GM12874 (cell line): ENCODE results near the gene ETFA.

Source experiments
- TF ChIP-seq, protein P1 (sequence below): IDR thresholded peaks from 2 replicates; pipeline ENCODE4 v1.5.1; 2011; ENCODE audit warnings: low read depth, mild to moderate bottlenecking, control low read depth, low read length, moderate library complexity; ENCODE audit not compliant: insufficient read depth

Gene ETFA

DNA sequence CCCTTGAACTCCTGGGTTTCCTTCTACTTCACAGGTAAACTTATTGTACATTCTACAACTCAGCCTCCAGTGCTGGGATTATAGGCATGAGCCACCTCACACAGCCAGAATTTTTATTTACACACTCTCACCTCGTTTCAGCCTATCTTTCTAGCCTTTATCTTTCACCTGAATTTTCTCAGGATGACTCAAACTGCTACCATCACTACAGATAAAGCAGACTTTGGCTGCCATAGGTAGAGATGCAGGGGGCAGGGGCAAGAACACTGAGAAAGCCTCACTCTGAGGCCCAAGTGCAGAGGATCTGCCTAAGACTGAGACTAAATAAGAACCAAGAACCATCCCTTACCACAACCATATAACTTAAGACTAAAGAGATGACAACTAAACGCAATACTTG lies 59.0 kb downstream of the ETFA start:
- TF ChIP-seq, protein P1, sequence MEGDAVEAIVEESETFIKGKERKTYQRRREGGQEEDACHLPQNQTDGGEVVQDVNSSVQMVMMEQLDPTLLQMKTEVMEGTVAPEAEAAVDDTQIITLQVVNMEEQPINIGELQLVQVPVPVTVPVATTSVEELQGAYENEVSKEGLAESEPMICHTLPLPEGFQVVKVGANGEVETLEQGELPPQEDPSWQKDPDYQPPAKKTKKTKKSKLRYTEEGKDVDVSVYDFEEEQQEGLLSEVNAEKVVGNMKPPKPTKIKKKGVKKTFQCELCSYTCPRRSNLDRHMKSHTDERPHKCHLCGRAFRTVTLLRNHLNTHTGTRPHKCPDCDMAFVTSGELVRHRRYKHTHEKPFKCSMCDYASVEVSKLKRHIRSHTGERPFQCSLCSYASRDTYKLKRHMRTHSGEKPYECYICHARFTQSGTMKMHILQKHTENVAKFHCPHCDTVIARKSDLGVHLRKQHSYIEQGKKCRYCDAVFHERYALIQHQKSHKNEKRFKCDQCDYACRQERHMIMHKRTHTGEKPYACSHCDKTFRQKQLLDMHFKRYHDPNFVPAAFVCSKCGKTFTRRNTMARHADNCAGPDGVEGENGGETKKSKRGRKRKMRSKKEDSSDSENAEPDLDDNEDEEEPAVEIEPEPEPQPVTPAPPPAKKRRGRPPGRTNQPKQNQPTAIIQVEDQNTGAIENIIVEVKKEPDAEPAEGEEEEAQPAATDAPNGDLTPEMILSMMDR, result no peak

DNA sequence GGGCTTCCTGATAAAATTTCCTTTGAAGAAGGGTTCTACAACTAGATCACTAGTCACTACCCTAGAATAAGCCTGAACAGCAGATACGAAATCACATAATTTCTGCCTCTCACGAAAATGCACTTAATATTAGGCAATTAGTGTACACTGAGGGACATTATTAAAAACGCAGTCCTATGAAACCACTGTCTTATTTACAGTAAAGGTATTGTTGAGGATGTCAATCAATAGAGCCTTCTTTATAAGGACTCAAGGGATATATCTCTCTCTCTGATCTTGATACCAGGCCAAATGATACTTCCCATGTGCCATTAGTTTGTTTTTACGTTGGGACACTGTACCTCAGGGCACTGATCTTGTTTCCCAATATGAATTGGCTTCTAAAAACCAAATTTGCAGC lies 59.6 kb downstream of the ETFA start:
- TF ChIP-seq, protein P1, result no peak

DNA sequence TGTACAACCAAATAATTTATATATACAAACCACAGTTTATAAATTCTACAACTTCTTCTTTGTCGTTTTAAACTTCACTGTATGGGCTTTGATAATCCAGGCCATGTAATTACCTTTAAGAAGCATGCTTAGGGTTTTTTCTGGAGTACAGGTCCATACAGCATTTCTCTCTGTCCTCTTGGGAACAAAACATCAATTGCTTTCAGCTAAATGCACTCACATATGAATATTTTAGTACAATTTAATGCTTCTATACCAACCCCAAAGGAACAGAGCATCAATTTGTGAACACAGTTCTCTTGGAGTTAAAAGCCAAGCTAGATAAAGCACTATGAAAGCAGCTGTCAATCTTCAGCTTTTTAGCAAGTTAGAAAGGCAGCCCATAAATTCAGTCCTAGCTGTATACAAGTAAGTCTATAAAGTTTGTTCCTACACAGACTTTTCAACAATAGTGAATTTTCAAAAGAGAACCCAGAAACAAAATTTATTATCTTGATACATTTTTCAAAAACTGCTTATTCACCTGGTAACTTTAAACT lies 66.1 kb downstream of the ETFA start:
- TF ChIP-seq, protein P1, result no peak

DNA sequence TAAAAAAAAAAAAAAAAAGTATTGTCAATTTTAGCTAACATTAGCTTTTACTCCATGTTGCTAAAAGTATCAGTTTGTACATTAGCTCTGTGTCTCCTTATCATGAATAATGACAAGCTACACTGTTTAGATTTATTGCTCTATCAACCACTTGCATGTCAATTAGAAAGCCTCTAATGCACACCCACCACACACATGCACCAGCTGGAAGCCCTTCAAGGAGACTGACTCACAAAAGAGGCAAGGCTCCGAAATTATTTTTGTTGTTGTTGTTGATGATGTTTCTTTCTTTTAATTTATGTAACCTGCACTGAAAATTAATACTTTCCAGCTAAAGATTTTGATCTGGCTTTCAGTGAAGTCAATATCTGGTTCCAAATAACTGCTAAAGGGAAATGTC lies 71.5 kb downstream of the ETFA start:
- TF ChIP-seq, protein P1, result no peak

DNA sequence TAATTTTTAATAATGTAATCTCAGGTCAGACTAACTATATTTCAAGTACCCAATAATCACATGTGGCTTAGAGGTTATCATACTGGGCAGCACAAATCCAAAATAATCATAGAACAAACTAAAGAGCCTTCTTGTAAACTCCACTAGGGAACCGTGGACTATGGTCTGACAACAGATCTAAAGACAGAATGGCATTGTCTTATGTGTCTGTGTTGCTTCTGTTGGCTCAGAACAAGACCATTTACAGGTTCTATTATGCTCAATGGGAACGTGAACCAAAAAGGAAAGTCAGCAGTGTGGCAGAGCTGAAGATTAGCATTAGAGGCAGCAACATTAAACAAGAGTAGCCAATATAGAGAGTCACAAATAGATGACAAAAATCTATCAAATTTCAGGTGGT lies 74.9 kb downstream of the ETFA start:
- TF ChIP-seq, protein P1, result no peak

DNA sequence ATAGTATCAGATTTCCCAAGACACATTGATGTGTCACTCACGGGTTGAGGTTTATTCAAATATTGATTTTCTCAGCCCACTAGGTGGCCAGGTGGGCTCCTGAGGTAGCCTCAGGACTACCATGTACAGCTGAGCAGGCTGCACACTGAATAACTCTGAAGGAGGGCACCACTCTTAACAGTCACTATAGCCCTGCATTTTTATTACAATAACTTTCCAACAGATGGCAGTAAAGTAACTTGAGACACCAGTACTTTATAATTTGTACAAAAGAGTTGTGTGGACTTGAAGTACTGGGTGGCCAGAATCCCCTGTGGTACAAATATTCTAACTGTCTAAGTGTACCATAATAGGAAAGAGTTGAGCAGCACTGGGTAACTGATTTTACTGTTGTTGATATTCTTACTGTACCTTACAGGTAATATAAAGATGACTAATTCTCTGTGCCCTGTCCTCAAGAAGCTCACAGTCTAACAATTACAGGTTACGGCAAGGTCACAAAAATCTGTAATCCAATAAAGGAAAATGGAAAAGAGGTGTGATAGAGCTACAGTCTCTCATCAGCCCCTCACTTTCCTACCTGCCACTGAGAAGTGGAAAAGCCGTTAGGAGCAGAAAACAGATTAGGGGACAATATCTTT lies 76.0 kb downstream of the ETFA start:
- TF ChIP-seq, protein P1, result peak; percentile 30; the same call in 1 of the 2 replicates

DNA sequence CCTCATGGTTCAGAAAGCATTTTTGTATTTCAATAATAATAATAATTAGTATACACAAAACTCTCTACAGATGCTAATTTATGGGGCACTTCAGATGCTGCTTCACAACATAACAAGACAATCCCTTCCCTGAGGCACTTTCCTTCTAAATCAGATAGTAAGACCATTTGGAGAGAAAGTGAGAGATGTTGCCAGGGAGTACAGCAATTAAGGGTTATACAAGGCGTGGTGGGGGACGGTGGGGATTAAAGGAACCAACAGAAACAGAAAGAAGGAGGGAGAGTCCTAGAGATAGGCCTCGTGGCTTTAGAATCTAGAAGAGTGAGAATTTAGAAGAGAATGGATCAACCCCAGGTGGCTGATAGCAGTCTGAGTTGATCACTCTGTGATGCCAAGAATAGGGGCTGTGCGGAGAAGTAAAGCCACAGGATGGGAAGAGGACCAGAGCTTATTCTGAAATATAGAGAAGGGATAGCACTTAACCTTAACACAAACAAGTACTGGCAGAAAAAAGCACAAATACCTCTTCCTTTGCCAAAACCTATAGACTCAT lies 76.9 kb downstream of the ETFA start:
- TF ChIP-seq, protein P1, result no peak
